Duodenal mucosa (tissue), 2 donors: ENCODE measurements around the gene MICB.

Experiments
- H3K27ac ChIP-seq: one replicate; pipeline ENCODE4 v1.7.0; 2013; ENCODE audit warnings: low read depth, low read length
- H3K27me3 ChIP-seq, 2 donors: one replicate each; pipeline ENCODE4 v1.7.0; 2013; ENCODE audit warnings: low read length in 2 of 2, control low read depth in 1 of 2; ENCODE audit not compliant: insufficient read depth in 2 of 2, control insufficient read depth in 1 of 2
- H3K36me3 ChIP-seq, 2 donors: one replicate each; pipeline ENCODE4 v1.7.0; 2013; ENCODE audit warnings: low read length in 2 of 2, control low read depth in 1 of 2; ENCODE audit not compliant: insufficient read depth in 2 of 2, control insufficient read depth in 1 of 2
- H3K4me1 ChIP-seq, 2 donors: one replicate each; pipeline ENCODE4 v1.7.0; 2013; ENCODE audit warnings: low read length in 2 of 2, control low read depth in 1 of 2; ENCODE audit not compliant: insufficient read depth in 2 of 2, control insufficient read depth in 1 of 2
- H3K4me3 ChIP-seq, 2 donors: one replicate each; pipeline ENCODE4 v1.7.0; 2013; ENCODE audit warnings: low read length in 2 of 2, low read depth in 1 of 2
- H3K9ac ChIP-seq, 2 donors: one replicate each; pipeline ENCODE4 v1.7.0; 2013; ENCODE audit warnings: low read length in 2 of 2, low read depth in 1 of 2
- H3K9me3 ChIP-seq, 2 donors: one replicate each; pipeline ENCODE4 v1.7.0; 2013; ENCODE audit warnings: low read length in 2 of 2, control low read depth in 1 of 2; ENCODE audit not compliant: control insufficient read depth in 1 of 2

MICB gene

GRCh38 chr6:31560697-31561058, 62.7 kb downstream of the MICB start:
- peaks cover 0 to 4% of the 10 kb centered on the region in 2 donors for H3K27me3 ChIP-seq
- peaks cover 14 to 27% of the 10 kb centered on the region in 2 donors for H3K36me3 ChIP-seq
- H3K27ac ChIP-seq, result no peak overlapping the region
- no peak overlapping the region for H3K9ac ChIP-seq
- H3K9me3 ChIP-seq, result no peaks in the 10 kb centered on the region
- H3K4me1 ChIP-seq, result peaks cover 25 to 33% of the 10 kb centered on the region in 2 donors
- no peak overlapping the region for H3K4me3 ChIP-seq
